AG20443 (cell line): Measurements from ENCODE around the gene NUP210L.
A peak's percentile ranks its signal among the peaks of the same experiment; 100 is the strongest.
"Not testable (repeated sequence)": the region's sequence is repeated elsewhere in the genome, so short reads cannot be mapped to it uniquely, and the experiment has no call there.

ENCODE experiments used
- DNase-seq: peaks from one replicate; pipeline ENCODE4 v3.0.0; 2012; ENCODE audit warnings: low spot score, mixed read lengths

NUP210L gene

DNA sequence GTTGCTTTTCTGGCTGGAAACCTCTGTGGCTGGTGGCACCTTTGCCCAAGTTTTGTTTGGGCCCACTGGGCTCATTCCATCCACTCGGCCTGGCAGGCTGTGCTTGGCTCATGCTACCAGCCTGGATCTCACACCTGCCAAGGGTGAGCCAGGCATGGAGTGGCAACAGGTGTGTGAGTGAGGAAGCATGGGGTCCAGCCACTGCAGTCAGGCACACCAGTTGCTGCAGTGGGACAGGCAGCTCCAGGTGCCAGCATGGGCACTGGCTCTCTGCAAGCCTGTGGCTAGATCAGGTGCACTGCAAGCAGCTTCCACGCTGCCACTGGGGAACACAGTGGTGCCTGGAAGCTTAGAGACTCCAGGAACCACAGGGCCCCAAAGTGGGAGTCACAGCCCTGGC is 57.0 kb downstream of the NUP210L start:
- no peak for DNase-seq

DNA sequence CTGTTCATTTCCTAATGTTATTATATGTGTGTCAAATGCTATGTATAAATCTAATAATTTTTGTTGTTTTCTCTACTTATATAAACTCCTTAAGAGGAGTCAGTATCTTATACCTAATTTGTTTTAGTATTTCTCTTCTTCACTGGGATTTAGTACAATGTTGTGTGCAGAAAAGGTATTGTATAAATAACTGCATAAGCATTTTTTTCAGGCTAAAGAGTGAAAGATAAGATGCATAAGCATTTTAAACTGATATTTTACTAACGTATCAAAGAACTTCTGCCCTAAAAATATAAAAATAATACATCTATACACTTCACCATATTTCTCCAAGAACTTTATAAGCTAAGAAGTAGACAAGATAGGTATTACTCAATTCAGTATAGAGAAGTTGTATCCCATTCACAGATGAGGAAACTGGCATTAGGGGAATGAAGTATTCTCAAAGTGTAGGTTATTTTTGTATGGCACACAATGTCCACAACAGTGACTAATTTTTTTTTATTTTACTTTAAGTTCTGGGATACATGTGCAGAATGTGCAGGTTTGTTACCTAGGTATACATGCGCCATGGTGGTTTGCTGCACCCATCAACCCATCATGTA is 59.3 kb downstream of the NUP210L start:
- DNase-seq = no peak

DNA sequence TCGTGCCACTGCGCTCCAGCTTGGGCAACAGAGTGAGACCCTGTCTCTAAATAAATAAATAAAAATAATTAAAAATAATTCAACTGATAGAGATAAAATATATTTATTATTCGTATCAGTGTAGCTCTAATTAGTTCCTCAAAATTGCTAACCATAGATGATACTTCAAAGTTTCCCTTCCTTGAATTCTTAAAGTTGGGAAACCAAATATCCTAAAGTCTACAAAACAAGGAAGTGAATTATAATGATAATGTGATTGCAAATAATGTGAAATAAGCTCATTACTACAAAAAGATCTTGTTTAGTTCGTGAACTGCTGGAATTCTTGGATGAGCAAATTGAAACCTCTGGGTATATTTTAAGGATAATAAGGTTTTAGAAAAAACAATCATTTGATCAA is 60.5 kb downstream of the NUP210L start:
- DNase-seq = no peak

DNA sequence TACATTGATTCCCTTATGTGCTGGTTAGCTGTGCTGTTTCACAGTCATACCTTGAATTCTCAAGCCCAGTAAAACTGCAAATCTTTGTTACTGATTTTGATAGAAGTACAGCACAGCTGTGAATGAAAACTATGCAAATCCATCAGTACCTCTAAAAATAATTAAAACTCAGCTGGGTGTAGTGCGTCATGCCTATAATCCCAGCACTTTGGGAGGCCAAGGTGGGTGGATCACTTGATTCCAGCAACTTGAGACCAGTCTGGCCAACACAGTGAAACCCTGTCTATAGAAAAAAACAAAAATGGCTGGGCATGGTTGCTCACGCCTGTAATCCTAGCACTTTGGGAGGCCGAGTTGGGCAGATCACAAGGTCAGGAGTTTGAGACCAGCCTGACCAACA is 61.2 kb downstream of the NUP210L start:
- no peak for DNase-seq

DNA sequence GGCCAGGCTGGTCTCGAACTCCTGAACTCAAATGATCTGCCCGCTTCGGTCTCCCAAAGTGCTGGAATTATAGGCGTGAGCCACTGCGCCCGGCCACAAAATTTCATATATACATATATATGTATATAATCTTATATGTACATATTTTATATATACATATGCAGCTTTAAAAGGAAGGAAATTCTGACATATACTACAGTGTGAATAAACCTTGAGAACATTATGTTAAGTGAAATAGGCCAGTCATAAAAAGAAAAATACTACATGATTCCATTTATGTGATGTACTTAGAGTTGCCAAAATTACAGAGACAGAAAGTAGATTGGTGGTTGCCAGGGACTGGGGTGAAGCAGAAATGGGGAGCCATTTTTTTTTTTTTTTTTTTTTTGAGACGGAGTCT is 63.2 kb downstream of the NUP210L start:
- DNase-seq = no peak

DNA sequence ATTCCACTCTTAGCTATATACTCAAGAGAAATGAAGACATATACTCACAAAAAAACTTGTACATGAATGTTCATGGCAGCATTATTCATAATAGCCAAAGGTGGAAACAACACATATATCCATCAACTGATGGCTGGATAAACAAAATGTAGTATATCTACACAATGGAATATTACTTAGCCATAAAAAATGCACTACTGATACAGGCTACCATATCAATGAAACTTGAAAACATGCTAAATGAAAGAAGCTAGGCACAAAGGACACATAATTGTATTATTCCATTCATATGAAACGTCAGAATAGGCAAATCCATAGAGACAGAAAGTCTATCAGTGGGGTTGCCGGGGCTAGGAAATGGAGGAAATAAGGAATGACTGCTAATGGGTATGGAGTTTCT is 67.3 kb downstream of the NUP210L start:
- no peak for DNase-seq

DNA sequence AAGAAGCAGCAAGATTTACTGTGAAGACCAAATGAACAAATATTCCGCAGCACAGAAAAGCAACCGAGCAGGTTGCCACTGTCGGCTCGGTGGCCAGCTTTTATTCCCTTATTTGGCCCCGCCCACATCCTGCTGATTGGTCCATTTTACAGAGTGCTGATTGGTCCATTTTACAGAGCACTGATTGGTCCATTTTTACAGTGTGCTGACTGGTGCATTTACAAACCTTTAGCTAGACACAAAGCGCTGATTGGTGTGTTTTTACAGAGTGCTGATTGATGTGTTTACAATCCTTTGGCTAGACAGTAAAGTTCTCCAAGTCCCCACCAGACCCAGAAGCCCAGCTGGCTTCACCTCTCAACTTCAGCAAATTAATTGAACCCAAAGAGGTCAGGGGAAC is 71.8 kb downstream of the NUP210L start:
- not testable (repeated sequence) for DNase-seq

DNA sequence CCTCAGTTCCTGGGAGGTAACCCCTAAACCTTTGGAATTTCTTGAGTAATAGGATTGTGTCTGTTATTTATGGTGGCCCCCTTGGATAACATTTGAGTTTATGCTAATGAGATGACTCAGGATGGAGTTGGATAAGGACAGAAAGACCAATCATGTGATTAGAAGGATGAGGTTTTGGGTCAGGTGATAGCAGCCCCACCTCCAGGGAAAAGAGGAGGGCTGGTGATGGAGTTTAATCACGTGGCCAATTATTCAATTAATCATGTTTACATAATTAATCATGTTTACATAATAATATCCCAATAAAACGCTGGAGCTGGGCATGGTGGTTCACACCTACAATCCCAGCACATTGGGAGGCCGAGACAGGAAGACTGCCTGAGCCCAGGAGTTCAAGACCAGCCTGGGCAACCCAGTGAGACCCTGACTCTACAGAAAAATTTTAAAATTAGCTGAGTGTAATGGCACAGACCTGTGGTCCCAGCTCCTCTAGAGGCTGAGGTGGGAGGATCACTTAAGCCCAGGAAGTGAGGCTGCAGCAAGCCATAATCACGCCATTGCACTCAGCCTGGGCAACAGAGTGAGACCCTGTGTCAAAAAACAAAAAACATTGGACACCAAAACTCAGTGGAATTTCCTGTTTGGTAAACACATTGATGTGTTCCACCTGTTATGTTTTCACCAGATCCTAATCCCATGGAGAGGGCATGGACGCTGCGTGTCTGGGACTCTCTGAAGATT is 73.3 kb downstream of the NUP210L start:
- DNase-seq = no peak

DNA sequence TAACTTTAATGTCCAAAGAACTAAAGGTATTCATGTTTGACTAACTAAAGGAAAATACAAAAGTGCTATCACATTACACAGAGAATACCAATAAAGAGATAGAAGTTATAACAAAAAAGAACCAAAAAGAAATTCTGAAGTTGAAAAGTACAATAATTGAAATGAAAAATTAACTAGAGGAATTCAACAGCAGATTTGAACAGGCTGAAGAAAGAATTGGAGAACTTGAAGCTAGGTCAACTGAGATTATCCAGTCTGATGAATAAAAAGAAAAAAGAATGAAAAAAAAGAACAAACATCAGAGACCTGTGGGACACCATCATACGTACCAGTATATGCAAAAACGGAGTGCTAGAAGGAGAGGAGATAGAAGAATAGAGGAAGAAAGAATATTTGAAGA is 78.5 kb downstream of the NUP210L start:
- DNase-seq = no peak

DNA sequence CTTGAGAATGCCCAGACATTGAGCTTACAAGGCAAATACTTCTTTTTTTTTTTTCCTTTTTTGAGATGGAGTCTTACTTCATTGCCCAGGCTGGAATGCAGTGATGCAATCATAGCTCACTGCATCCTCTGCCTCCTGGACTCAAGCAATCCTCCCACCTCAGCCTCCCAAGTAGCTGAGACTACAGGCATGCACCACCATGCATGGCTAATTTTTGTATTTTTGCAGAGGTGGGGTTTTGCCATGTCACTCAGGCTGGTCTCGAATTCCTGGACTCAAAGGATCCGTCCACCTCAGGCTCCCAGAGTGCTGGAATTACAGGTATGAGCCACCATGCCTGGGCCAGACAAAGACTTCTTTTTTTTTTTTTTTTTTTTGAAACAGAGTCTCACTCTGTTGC is 79.1 kb downstream of the NUP210L start:
- DNase-seq = no peak

DNA sequence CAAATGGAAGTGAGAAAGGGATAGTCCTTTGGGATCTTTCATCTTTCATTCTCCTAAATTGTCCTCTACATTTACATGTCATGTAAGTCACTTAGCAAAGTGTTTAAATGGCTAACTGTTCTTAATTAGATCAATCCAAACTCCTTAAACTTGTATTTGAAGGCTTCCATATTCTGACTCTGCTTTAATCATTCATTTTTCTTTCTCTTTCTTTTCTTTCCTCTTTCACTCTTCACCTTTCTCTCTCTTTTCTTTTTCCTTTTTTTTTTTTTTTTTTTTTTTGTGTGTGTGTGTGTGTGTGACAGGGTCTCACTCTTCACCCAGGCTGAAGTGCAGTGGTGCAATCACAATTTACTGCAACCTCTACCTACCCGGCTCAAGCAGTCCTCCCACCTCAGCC is 92.6 kb downstream of the NUP210L start:
- no peak for DNase-seq

DNA sequence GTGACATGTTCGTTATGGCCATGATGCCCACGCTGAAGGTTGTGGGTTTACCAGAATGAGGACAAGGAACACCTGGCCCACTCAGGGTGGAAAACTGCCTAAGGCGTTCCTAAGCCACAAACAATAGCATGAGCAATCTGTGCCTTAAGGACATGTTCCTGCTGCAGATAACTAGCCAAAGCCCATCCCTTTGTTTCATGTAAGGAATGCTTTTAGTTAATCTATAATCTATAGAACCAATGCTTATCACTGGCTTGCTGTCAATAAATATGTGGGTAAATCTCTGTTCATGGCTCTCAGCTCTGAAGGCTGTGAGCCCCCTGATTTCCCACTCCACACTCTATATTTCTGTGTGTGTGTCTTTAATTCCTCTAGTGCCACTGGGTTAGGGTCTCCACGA is 107.4 kb downstream of the NUP210L start:
- not testable (repeated sequence) for DNase-seq

DNA sequence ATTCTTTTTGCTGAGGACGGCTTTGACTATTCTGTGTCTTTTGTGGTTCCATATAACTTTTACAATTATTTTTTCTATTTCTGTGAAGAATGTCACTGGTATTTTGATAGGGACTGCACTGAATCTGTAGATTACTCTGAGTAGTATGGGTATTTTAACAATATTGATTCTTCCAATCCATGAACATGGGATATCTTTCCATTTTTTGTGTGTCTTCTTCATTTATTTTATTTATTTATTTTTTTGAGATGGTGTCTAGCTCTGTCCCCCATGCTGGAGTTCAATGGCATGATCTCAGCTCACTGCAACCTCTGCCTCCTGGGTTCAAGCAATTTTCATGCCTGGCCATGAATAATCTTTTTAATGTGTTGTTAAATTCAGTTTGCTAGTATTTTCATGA is 121.2 kb downstream of the NUP210L start:
- not testable (repeated sequence) for DNase-seq

DNA sequence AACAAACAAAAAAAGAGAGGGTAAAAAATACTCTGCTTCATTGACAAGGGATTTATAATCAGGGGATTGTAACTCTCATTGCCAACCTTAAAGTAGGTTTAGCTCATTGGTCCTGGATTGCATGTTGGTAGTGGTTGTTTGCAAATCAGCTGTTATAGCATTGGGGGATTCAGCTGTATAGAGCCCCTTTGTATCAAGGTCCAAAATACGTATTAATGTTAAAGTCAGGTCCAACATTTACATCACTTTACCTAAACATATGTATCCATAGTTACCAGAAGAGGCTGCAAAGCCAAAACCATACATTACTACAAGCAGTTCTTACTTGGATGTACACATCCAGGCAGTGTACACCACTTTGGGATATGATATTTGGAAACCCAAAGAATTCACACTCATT is 134.9 kb downstream of the NUP210L start:
- DNase-seq = no peak

DNA sequence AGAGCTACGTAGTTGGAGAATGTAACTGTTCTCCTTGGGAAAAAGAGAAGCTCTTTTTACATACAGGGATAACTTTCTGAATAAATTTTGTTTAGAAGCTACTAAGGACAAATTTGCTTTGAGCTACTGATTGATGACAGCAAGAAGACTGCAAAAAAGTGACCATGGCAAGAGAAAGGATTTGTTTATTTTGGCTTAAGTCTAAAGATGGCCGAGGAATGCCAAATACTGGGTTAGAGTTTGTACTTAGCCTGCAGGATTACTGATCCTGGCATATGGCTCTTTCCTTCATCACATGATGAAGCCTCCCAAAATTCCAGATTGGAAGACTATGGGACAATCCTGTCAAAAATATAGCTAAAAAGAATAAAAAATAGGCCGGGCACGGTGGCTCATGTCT is 135.6 kb downstream of the NUP210L start:
- no peak for DNase-seq

DNA sequence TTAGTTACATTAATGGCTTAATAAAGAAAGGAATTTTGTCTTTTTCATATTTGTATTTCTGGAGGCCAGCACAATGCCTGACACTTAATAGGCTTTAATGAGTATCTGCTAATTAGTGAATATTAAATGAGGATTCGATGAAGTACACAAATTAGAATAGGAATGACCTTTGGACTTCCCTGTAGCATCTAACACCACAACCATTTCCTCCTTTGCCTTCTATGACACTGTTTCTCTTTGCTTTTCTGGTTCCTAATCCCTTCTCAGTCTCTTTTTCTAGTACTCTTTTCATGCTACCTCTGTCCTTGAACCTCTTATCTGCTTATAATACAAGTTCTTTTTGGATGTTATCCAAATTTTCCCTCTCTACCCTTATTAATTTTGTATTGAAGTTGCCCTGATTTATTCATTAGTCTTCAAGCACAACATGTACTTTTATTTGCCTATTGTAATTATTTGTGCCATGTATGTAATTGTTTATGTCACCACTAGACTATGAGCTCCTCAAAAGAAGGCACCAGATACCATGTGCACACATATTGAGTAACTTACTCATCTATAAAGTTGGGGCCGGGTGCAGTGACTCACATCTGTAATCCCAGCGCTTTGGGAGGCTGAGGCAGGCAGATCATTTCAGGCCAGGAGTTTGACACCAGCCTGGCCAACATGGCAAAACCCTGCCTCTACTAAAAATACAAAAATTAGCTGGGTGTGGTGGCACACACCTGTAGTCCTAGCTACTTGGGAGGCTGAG is 140.5 kb downstream of the NUP210L start:
- DNase-seq = peak; percentile 43

DNA sequence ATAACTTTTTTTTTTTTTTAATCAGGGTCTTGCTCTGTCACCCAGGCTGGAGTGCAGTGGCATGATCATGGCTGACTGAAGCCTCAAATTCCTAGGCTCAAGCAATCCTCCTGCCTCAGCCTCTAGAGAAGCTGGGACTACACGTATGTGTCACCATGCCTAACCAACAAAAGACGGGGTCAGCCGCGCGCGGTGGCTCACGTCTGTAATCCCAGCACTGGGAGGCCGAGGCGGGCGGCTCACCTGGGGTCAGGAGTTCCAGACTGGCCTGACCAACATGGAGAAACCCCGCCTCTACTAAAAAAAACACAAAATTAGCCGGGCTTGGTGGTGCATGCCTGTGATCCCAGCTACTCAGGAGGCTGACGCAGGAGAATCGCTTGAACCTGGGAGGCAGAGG is 142.3 kb downstream of the NUP210L start:
- not testable (repeated sequence) for DNase-seq

DNA sequence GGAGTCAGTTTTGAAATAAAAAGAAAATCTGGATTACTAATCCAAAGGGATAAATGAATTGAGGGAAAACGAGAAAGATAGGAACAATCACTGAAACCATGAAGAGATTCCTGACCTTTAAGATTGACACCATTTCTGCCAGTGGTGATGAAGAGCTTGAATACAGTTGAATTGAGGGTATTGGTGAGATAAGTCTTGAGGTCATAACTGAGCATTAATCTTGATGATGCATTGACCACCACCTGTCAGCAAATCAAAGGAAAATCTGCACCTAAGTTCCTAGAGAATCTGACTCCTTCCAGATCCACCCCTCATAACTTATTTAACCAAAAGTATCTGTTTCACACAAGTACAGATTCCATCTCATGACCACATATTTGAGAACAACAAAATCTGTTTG is 142.7 kb downstream of the NUP210L start:
- DNase-seq = no peak

DNA sequence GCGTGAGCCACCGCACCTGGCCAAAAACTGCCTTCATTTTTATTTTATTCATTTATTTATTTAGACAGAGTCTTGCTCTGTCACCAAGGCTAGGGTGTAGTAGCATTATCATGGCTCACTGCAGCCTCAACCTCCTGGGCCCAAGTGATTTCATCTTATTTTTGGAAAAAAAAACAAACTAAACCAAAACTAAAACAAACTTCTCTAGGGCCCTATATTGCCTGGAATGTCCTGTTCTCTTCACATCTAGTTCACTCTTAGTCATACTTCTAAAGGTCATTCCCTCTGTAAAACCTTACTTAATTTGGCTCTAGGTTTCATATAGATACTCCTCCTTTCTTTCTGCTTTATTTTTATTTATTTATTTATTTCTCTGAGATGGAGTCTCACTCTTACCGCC is 148.7 kb downstream of the NUP210L start:
- DNase-seq = peak; percentile 24

DNA sequence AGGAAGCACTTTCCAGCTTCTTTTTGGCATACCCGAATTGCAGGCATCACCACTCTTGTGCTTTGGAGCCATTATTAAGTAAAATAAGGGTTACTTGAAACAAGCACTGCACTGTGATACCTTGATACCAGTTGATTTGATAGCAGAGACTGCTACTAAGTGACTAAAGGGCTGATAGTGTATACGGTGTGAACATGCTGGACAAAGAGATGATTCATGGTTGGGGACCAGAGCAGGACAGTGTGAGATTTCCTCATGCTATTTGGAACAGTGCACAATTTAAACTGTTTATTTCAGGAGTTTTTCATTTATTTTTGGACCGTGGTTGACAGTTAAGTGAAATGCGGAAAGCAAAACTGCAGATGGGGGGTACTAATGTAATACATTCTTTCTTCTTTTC is 154.5 kb downstream of the NUP210L start:
- no peak for DNase-seq

DNA sequence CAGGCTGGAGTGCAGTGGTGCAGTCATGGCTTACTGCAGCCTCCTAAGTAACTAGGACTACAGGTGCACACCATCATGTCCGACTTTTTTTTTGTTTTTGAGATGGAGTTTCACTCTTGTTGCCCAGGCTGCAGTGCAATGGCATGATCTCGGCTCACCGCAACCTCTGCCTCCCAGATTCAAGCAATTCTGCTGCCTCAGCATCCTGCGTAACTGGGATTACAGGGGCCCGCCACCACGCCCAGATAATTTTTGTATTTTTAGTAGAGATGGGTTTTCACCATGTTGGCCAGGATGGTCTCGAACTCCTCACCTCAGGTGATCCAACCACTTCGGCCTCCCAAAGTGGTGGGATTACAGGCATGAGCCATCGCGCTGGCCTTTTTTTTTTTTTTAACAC is 158.0 kb downstream of the NUP210L start:
- DNase-seq = not testable (repeated sequence)

DNA sequence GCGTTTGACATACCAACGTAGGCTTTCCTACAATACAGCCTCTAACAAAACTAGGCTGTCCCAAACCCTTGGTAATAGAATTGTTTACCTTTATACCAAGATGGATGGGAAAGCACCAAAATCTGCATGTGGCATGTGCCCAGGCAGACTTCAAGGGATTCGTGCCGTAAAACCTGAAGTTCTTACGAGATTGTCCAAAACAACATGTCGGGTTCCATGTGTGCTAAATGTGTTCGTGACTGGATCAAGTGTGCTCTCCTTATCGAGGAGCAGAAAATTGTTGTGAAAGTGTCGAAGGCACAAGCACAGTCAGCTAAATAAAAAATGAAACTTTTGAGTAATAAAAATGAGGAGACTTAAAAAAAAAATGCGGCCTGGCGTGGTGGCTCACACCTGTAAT is 159.2 kb downstream of the NUP210L start:
- no peak for DNase-seq

DNA sequence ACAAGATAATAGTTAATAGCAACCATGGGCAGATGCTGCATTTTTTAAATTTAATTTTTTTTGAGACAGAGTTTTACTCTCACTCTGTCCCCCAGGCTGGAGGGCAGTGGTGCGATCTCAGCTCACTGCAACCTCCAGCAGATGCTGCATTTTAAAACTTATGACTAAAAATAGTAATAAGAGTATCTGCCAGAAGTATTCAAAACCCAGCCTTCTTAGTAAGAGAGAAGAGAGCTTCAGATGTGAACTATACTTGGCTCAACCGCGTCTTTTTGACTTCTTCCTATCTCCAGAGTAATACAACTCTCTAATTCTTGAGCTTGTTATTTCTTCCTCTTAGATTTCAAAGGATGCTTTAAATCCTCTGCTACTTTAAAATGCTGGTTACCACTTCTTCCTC is 159.7 kb downstream of the NUP210L start:
- DNase-seq = no peak
